A549 (cell line): Measurements from ENCODE around the gene MMP24. TPM values are rescaled to one million over a fixed set of nuclear protein-coding genes. Genes with fewer than 3 reads are reported as not detected.

Source experiments
- ATAC-seq, 2 experiments: fragments of 200-7000 bp in 1 of 2; fragments of >200 bp in 1 of 2; cut with Nextera tagmentation in 1 of 2; cut with Tn5 transposase in 1 of 2; 3 replicates each; pipeline versions ENCODE4 v1.8.0 to v1.9.1; 2018 to 2020; ENCODE audit warnings: mild to moderate bottlenecking in 1 of 2, moderate library complexity in 1 of 2
- CTCF ChIA-PET: fragments of 300-600 bp; sonication (Branson Sonifier 250); formaldehyde crosslinking; extraction: SDS; loops from one replicate; lab custom pipeline; 2021; ENCODE audit warnings: antibody characterized with exemption, inconsistent platforms; lab: Yijun Ruan, JAX
- POLR2A ChIA-PET: fragments of 350-600 bp; formaldehyde crosslinking; extraction: SDS; loops from one replicate; lab custom pipeline; 2021; ENCODE audit warnings: antibody characterized with exemption, inconsistent platforms; lab: Yijun Ruan, JAX
- DNase-seq, 2 experiments: peaks; one replicate each; pipeline versions ENCODE4 v3.0.0 to v3.0.0-alpha.2; 2011 to 2016; ENCODE audit warnings: low read depth in 1 of 2, low spot score in 1 of 2
- FAIRE-seq: peaks from 2 replicates; lab custom pipeline; 2011; peaks lifted over from hg19 to GRCh38; lab: Jason Lieb, UNC
- H3K27ac ChIP-seq, 2 experiments: fragments of >200 bp; sonication (Bioruptor Twin); formaldehyde crosslinking; 3 replicates each; pipeline ENCODE4 v1.5.1; 2016 to 2017
- H3K4me1 ChIP-seq: fragments of >200 bp; sonication (Bioruptor Twin); formaldehyde crosslinking; 3 replicates; pipeline ENCODE4 v1.6.1; 2016
- H3K4me2 ChIP-seq: fragments of >200 bp; sonication (Bioruptor Twin); formaldehyde crosslinking; 3 replicates; pipeline ENCODE4 v1.6.1; 2016
- H3K4me3 ChIP-seq: fragments of >200 bp; sonication (Bioruptor Twin); formaldehyde crosslinking; 3 replicates; pipeline ENCODE4 v1.5.1; 2016
- H3K9me3 ChIP-seq: fragments of >200 bp; sonication (Bioruptor Twin); formaldehyde crosslinking; 3 replicates; pipeline ENCODE4 v1.6.1; 2016
- CBX2 ChIP-seq: fragments of 200-600 bp; sonication (generic); IDR thresholded peaks from 2 replicates; pipeline ENCODE4 v1.6.1; 2016; ENCODE audit warnings: low read depth, mild to moderate bottlenecking, borderline replicate concordance
- CBX8 ChIP-seq: fragments of 200-600 bp; sonication (generic); IDR thresholded peaks from 2 replicates; pipeline ENCODE4 v1.6.1; 2016
- CHD2 ChIP-seq: fragments of 150-350 bp; IDR thresholded peaks from 2 replicates; pipeline ENCODE4 v1.6.1; 2014; ENCODE audit warnings: low read length; ENCODE audit not compliant: partially characterized antibody
- EHF ChIP-seq: fragments of 250-450 bp; sonication (Bioruptor Pico); IDR thresholded peaks from 2 replicates; pipeline ENCODE4 v1.5.0; 2020; ENCODE audit warnings: mild to moderate bottlenecking
- ESRRA ChIP-seq: fragments of 150-350 bp; IDR thresholded peaks from 2 replicates; pipeline ENCODE4 v1.6.1; 2014; ENCODE audit warnings: mild to moderate bottlenecking, low read length, borderline replicate concordance
- HDAC2 ChIP-seq: fragments of 200-600 bp; sonication (generic); IDR thresholded peaks from 2 replicates; pipeline ENCODE4 v1.6.1; 2016
- HEYL ChIP-seq: fragments of 250-450 bp; sonication (Bioruptor Pico); IDR thresholded peaks from 2 replicates; pipeline ENCODE4 v1.8.0; 2021; ENCODE audit warnings: mild to moderate bottlenecking, moderate library complexity
- HOXA7 ChIP-seq: fragments of 250-450 bp; sonication (Bioruptor Pico); IDR thresholded peaks from 2 replicates; pipeline ENCODE4 v1.5.0; 2020; ENCODE audit warnings: mild to moderate bottlenecking, moderate library complexity
- JUNB ChIP-seq: fragments of >200 bp; sonication (Bioruptor Twin); formaldehyde crosslinking; IDR thresholded peaks from 2 replicates; pipeline ENCODE4 v1.6.1; 2016
- KDM1A ChIP-seq: fragments of 200-600 bp; sonication (generic); IDR thresholded peaks from 2 replicates; pipeline ENCODE4 v1.6.1; 2016; ENCODE audit warnings: low read depth, mild to moderate bottlenecking
- NR3C1 ChIP-seq: fragments of >200 bp; sonication (Bioruptor Twin); formaldehyde crosslinking; IDR thresholded peaks from 3 replicates; pipeline ENCODE4 v1.6.1; 2017
- RAD21 ChIP-seq, 2 experiments: fragments of >200 bp in 1 of 2; sonication (Bioruptor Twin) in 1 of 2; formaldehyde crosslinking in 1 of 2; IDR thresholded peaks in 1 of 2; conservative IDR thresholded peaks in 1 of 2; 2 replicates in 1 of 2; 3 replicates in 1 of 2; pipeline ENCODE4 v1.6.1; 2012 to 2018; ENCODE audit warnings: inconsistent platforms in 1 of 2
- RFX5 ChIP-seq: fragments of 450-650 bp; IDR thresholded peaks from 2 replicates; pipeline ENCODE4 v1.7.1; 2014; ENCODE audit warnings: antibody characterized with exemption, mild to moderate bottlenecking, moderate library complexity
- SMC3 ChIP-seq: fragments of >200 bp; sonication (Bioruptor Twin); formaldehyde crosslinking; IDR thresholded peaks from 3 replicates; pipeline ENCODE4 v1.6.1; 2018; ENCODE audit warnings: inconsistent platforms
- TP53 ChIP-seq: fragments of 250-450 bp; sonication (Bioruptor Pico); IDR thresholded peaks from 2 replicates; pipeline ENCODE4 v1.5.0; 2021; ENCODE audit warnings: mild to moderate bottlenecking, moderate library complexity
- ZNF302 ChIP-seq: fragments of 250-450 bp; sonication (Bioruptor Pico); IDR thresholded peaks from 2 replicates; pipeline ENCODE4 v1.9.0; 2021; ENCODE audit warnings: inconsistent platforms, mild to moderate bottlenecking, moderate library complexity
- WGBS: methylation state at CpG from one replicate; pipeline ENCODE4 v1.1.6; 2017; ENCODE audit errors: missing lambda C conversion rate; 5-methylcytosine and 5-hydroxymethylcytosine counted together
- polyA plus RNA-seq, 4 experiments: library from polyadenylated mRNA; depleted of rRNA in 3 of 4; stranded (reverse); fragments of >200 nt; fragmentation: RNase III in 1 of 4; extraction: RNeasy Plus Mini Kit Qiagen cat#74134 plus additional on column Dnase treatment in 1 of 4; gene quantifications; 2 replicates in 3 of 4; 3 replicates in 1 of 4; pipeline ENCODE4 v1.2.3, GENCODE V29; 2011 to 2017
- TF ChIP-seq, protein P1 (sequence below): fragments of >200 bp; sonication (Bioruptor Twin); formaldehyde crosslinking; IDR thresholded peaks from 3 replicates; pipeline ENCODE4 v1.5.1; 2016
- TF ChIP-seq, protein P2 (sequence below): fragments of 200-600 bp; sonication (generic); IDR thresholded peaks from 2 replicates; pipeline ENCODE4 v1.6.1; 2016; ENCODE audit warnings: antibody characterized with exemption, mild to moderate bottlenecking, moderate library complexity
- TF ChIP-seq, protein P3 (sequence below): IDR thresholded peaks from 2 replicates; pipeline ENCODE4 v1.6.1; 2012

The MMP24 gene
- polyA plus RNA-seq, 2 of the 4 experiments (the other 2 are of a cell fraction), result 21.3 to 33.3 TPM

DNA sequence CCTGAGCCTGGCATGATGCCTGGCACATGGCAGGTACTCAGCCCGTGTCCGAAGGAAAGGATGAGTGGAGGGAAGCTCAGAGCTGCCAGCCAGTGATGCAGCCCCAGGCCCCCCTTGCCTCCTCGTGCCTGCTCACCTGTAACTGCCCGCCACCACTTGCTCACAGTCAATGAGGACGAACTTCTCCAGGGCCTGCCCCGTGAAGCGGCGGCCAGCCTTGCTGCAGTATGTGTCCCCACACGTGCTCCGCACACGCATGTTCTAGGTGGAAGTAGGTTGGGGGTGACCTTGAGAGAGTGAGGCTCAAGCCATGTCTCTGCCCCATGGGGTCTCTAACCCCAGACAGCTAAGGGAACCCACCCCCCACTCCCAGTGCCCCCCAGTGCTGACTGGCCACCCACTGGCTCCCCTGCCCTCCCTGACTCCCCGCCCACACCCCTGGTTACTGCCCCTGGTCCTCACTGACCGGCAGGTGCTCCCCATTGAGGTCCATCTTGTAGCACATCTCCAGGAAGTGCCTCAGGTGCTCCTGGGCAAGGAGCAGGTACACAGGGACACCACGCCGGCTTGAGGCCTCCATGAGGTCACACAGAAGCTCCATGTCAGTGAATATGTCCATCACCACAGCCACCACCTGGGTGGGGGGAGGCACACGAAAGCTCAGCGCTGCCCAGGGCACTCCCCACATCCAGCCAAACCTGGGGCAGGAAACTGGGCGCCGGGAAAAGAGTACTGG, 62.0 kb downstream of the MMP24 start:
- POLR2A ChIA-PET, result no interaction called here
- Histone ChIP-seq H3K4me2 (no peak overlapping the region), H3K27ac (no peak overlapping the region), H3K9me3 (no peaks in the 10 kb centered on the region), H3K4me3 (no peak overlapping the region), H3K4me1 (peaks cover 14% of the 10 kb centered on the region)
- CTCF ChIA-PET, result interaction anchor here (0.9 to 10.6 kb wide), 9 partner anchors 9 to 850 kb away, joined by 3 to 138 read pairs (median 4); partner anchors contain the start of gene GDF5
- FAIRE-seq (no peak), DNase-seq (no peak), ATAC-seq (no peak)
- no peak for TF ChIP-seq SMC3
- no peak for TF ChIP-seq TP53 (CRISPR knock-in tag)
- no peak for TF ChIP-seq CBX8
- WGBS, result 94% methylated on average over 17 of the region's 19 CpGs

DNA sequence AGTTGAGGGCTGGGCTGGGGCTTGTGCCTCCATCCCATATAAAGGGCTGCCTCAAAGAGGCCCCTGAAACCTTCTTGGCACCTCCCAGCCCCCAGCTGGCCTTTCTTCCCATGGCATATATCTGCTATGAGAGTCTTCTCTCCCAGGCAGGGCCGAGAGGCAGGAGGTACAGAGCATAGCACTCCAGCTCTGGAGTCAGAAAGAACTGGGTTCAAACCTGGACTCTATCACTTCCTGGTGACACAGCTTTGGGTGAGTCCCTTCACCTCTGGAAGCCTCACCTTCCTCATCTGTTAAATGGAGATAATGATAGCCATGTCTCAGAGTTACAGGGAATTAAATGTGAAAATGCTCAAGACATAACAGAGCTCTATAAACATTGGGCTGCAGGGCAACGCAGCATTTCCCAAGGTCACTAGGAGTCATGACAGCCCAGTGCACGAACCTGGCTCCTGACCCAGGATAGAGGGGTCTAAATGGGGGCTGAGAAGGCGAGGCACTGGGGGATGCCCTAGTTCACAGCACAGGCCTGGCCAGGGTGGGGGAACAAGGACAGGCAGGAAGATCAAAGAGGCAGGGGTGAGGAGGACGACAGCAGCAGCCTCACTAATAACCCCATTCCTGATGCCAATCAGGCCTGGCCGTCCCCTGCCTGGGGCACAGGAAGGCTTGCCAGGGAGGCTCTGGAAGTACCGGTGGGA, 63.8 kb downstream of the MMP24 start:
- Histone ChIP-seq H3K4me1 (peaks cover 11% of the 10 kb centered on the region), H3K4me2 (no peak overlapping the region), H3K4me3 (no peak overlapping the region), H3K9me3 (no peaks in the 10 kb centered on the region), H3K27ac (0 out of 6 replicates have a peak overlapping the region, but pooled peaks of 1 of the 2 experiments have one; percentile 1)
- DNase-seq, result no peak
- ChIA-PET POLR2A (no interaction called here), CTCF (interaction anchor here (0.6 to 10.6 kb wide), 5 partner anchors 9 to 149 kb away, joined by 3 to 138 read pairs (median 9); no protein-coding TSS in a partner anchor)
- TF ChIP-seq ZNF302 (CRISPR knock-in tag) (no peak), RAD21 (conservative IDR thresholded peaks at IDR 0.05 in 1 of 2, IDR thresholded peaks at IDR 0.05 in 1 of 2) (no peak), JUNB (no peak), HEYL (CRISPR knock-in tag) (no peak), HOXA7 (no peak), CBX2 (no peak), EHF (no peak), CHD2 (no peak), HDAC2 (no peak), NR3C1 (no peak), KDM1A (no peak), RFX5 (no peak), CBX8 (no peak), ESRRA (no peak)
- TF ChIP-seq, protein P1, sequence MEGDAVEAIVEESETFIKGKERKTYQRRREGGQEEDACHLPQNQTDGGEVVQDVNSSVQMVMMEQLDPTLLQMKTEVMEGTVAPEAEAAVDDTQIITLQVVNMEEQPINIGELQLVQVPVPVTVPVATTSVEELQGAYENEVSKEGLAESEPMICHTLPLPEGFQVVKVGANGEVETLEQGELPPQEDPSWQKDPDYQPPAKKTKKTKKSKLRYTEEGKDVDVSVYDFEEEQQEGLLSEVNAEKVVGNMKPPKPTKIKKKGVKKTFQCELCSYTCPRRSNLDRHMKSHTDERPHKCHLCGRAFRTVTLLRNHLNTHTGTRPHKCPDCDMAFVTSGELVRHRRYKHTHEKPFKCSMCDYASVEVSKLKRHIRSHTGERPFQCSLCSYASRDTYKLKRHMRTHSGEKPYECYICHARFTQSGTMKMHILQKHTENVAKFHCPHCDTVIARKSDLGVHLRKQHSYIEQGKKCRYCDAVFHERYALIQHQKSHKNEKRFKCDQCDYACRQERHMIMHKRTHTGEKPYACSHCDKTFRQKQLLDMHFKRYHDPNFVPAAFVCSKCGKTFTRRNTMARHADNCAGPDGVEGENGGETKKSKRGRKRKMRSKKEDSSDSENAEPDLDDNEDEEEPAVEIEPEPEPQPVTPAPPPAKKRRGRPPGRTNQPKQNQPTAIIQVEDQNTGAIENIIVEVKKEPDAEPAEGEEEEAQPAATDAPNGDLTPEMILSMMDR, result no peak
- TF ChIP-seq, protein P2, sequence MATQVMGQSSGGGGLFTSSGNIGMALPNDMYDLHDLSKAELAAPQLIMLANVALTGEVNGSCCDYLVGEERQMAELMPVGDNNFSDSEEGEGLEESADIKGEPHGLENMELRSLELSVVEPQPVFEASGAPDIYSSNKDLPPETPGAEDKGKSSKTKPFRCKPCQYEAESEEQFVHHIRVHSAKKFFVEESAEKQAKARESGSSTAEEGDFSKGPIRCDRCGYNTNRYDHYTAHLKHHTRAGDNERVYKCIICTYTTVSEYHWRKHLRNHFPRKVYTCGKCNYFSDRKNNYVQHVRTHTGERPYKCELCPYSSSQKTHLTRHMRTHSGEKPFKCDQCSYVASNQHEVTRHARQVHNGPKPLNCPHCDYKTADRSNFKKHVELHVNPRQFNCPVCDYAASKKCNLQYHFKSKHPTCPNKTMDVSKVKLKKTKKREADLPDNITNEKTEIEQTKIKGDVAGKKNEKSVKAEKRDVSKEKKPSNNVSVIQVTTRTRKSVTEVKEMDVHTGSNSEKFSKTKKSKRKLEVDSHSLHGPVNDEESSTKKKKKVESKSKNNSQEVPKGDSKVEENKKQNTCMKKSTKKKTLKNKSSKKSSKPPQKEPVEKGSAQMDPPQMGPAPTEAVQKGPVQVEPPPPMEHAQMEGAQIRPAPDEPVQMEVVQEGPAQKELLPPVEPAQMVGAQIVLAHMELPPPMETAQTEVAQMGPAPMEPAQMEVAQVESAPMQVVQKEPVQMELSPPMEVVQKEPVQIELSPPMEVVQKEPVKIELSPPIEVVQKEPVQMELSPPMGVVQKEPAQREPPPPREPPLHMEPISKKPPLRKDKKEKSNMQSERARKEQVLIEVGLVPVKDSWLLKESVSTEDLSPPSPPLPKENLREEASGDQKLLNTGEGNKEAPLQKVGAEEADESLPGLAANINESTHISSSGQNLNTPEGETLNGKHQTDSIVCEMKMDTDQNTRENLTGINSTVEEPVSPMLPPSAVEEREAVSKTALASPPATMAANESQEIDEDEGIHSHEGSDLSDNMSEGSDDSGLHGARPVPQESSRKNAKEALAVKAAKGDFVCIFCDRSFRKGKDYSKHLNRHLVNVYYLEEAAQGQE, result no peak
- TF ChIP-seq, protein P3, sequence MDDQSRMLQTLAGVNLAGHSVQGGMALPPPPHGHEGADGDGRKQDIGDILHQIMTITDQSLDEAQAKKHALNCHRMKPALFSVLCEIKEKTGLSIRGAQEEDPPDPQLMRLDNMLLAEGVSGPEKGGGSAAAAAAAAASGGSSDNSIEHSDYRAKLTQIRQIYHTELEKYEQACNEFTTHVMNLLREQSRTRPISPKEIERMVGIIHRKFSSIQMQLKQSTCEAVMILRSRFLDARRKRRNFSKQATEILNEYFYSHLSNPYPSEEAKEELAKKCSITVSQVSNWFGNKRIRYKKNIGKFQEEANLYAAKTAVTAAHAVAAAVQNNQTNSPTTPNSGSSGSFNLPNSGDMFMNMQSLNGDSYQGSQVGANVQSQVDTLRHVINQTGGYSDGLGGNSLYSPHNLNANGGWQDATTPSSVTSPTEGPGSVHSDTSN, result no peak
- FAIRE-seq, result no peak
- 55% methylated on average over 7 of the region's 7 CpGs for WGBS
- ATAC-seq, result peak; percentile 7 to 26; a peak in 1 of 6 replicates
